SU-DHL-6 (cell line): ENCODE data around the gene WDR31.
"Not testable (repeated sequence)": the region's sequence is repeated elsewhere in the genome, so short reads cannot be mapped to it uniquely, and the experiment has no call there.

Experiments used
- H2AFZ ChIP-seq: fragments of 200-600 bp; sonication (generic); 2 replicates; pipeline ENCODE4 v1.6.1; 2014; ENCODE audit warnings: low read depth, mild to moderate bottlenecking, moderate library complexity, mixed read lengths, antibody characterized with exemption, low read length; ENCODE audit not compliant: severe bottlenecking
- H3F3A ChIP-seq: fragments of 200-600 bp; shearing (Covaris generic); 2 replicates; pipeline ENCODE4 v1.6.0; 2016; ENCODE audit warnings: antibody characterized with exemption, mild to moderate bottlenecking; ENCODE audit not compliant: insufficient read depth
- H3K27ac ChIP-seq: fragments of 200-600 bp; sonication (generic); 2 replicates; pipeline ENCODE4 v1.5.1; 2016; ENCODE audit warnings: low read depth, mild to moderate bottlenecking, low read length, moderate library complexity, mixed read lengths
- H3K27me3 ChIP-seq: fragments of 200-600 bp; sonication (generic), shearing (Covaris generic); 2 replicates; pipeline ENCODE4 v1.6.0; 2014; ENCODE audit warnings: mild to moderate bottlenecking, low read length
- H3K36me3 ChIP-seq: fragments of 200-600 bp; sonication (generic); 2 replicates; pipeline ENCODE4 v1.6.1; 2014; ENCODE audit warnings: mild to moderate bottlenecking, low read length, mixed read lengths
- H3K4me2 ChIP-seq: fragments of 300-600, 200-600 bp; shearing (Covaris generic), sonication (generic); 2 replicates; pipeline ENCODE4 v1.6.0; 2014; ENCODE audit warnings: low read length, low read depth, mild to moderate bottlenecking; ENCODE audit not compliant: poor library complexity, severe bottlenecking
- H3K4me3 ChIP-seq: fragments of 200-600 bp; sonication (generic); 2 replicates; pipeline ENCODE4 v1.5.1; 2014; ENCODE audit warnings: antibody characterized with exemption, low read length, mild to moderate bottlenecking, mixed read lengths; ENCODE audit not compliant: insufficient read depth, poor library complexity, severe bottlenecking
- H3K79me2 ChIP-seq: fragments of 200-600 bp; sonication (generic); 2 replicates; pipeline ENCODE4 v1.6.1; 2014; ENCODE audit warnings: mild to moderate bottlenecking, low read length, moderate library complexity; ENCODE audit not compliant: insufficient read depth
- H3K9ac ChIP-seq: fragments of 200-600 bp; sonication (generic); 2 replicates; pipeline ENCODE4 v1.7.0; 2014; ENCODE audit warnings: mild to moderate bottlenecking, low read length
- H3K9me2 ChIP-seq: fragments of 200-600 bp; sonication (generic); replicated peaks from 2 replicates; pipeline ENCODE4 v1.6.1; 2014; ENCODE audit warnings: low read length; ENCODE audit not compliant: insufficient read depth
- H3K9me3 ChIP-seq: fragments of 200-600 bp; sonication (generic); 2 replicates; pipeline ENCODE4 v1.6.1; 2014; ENCODE audit warnings: low read length, mixed read lengths; ENCODE audit not compliant: insufficient read depth
- H4K20me1 ChIP-seq: fragments of 200-600 bp; sonication (generic); 2 replicates; pipeline ENCODE4 v1.6.1; 2014; ENCODE audit warnings: low read depth, mild to moderate bottlenecking, antibody characterized with exemption, low read length, moderate library complexity, mixed read lengths
- CTCF ChIP-seq: fragments of 200-600 bp; sonication (generic); IDR thresholded peaks from one replicate; pipeline ENCODE4 v1.5.1; 2017; ENCODE audit warnings: antibody characterized with exemption, mild to moderate bottlenecking, low read length, moderate library complexity; ENCODE audit not compliant: insufficient read depth, poor library complexity, severe bottlenecking
- EZH2phosphoT487 ChIP-seq: fragments of 200-600 bp; sonication (generic), shearing (Covaris generic); conservative IDR thresholded peaks from 2 replicates; pipeline ENCODE4 v1.6.1; 2018; ENCODE audit warnings: mild to moderate bottlenecking, antibody characterized with exemption, low read length, moderate library complexity, mixed read lengths

WDR31 gene

GRCh38 chr9:113298311-113298710 is 41.8 kb downstream of the WDR31 start:
- Histone ChIP-seq H3K9ac (no peak overlapping the region), H3K27ac (no peak overlapping the region), H3F3A (no peaks in the 10 kb centered on the region), H3K4me3 (no peak overlapping the region), H3K79me2 (no peaks in the 10 kb centered on the region), H4K20me1 (no peaks in the 10 kb centered on the region), H3K9me3 (no peaks in the 10 kb centered on the region), H2AFZ (no peak overlapping the region), H3K4me2 (no peak overlapping the region), H3K9me2 (no peaks in the 10 kb centered on the region), H3K27me3 (no peaks in the 10 kb centered on the region), H3K36me3 (no peaks in the 10 kb centered on the region)
- no peak for TF ChIP-seq CTCF
- TF ChIP-seq EZH2phosphoT487 = no peak

- Histone ChIP-seq H3K27ac (no peak overlapping the region), H2AFZ (no peak overlapping the region), H3K4me3 (no peak overlapping the region), H3K79me2 (no peaks in the 10 kb centered on the region), H3K27me3 (no peaks in the 10 kb centered on the region), H4K20me1 (no peaks in the 10 kb centered on the region), H3K4me2 (no peak overlapping the region), H3K9me2 (no peaks in the 10 kb centered on the region), H3K9me3 (no peaks in the 10 kb centered on the region), H3K36me3 (peaks cover 4% of the 10 kb centered on the region; the same call in 1 of the 2 replicates), H3F3A (no peaks in the 10 kb centered on the region), H3K9ac (no peak overlapping the region)
- no peak for TF ChIP-seq EZH2phosphoT487
- TF ChIP-seq CTCF = no peak
Observed at GRCh38 chr9:113296796-113297558, 43.1 kb downstream of the WDR31 start.

- H3K4me3 ChIP-seq, H2AFZ ChIP-seq, H3K27ac ChIP-seq, H3F3A ChIP-seq, H3K36me3 ChIP-seq, H3K79me2 ChIP-seq, H3K9ac ChIP-seq, H4K20me1 ChIP-seq, H3K4me2 ChIP-seq, H3K9me3 ChIP-seq, H3K27me3 ChIP-seq, H3K9me2 ChIP-seq: not testable (repeated sequence)
Observed at GRCh38 chr9:113296247-113296646, 43.8 kb downstream of the WDR31 start.

GRCh38 chr9:113293285-113293878 is 46.7 kb downstream of the WDR31 start:
- Histone ChIP-seq H3K36me3 (peaks cover 32% of the 10 kb centered on the region; the same call in 1 of the 2 replicates), H3K9ac (no peak overlapping the region), H4K20me1 (no peaks in the 10 kb centered on the region), H3K27me3 (no peaks in the 10 kb centered on the region), H3K9me3 (no peaks in the 10 kb centered on the region), H3K79me2 (no peaks in the 10 kb centered on the region), H3K9me2 (no peaks in the 10 kb centered on the region), H3K27ac (no peak overlapping the region), H3F3A (no peaks in the 10 kb centered on the region), H3K4me3 (no peak overlapping the region), H3K4me2 (no peak overlapping the region), H2AFZ (no peak overlapping the region)
- TF ChIP-seq CTCF (no peak), EZH2phosphoT487 (no peak)
